DMS 273 (cell line): ENCODE results near the gene ARHGAP32.

Source experiments
- DNase-seq: peaks from one replicate; lab custom pipeline; 2025; ENCODE audit not compliant: unreplicated experiment; lab: John Stamatoyannopoulos, UW

The ARHGAP32 gene

GRCh38 chr11:129192150-129192549, at the start of gene ARHGAP32:
ARHGAP32 (minus strand) TSS chr11:129192325; CDS start chr11:129192198, 127 bp downstream.
- DNase-seq = no peak

DNA sequence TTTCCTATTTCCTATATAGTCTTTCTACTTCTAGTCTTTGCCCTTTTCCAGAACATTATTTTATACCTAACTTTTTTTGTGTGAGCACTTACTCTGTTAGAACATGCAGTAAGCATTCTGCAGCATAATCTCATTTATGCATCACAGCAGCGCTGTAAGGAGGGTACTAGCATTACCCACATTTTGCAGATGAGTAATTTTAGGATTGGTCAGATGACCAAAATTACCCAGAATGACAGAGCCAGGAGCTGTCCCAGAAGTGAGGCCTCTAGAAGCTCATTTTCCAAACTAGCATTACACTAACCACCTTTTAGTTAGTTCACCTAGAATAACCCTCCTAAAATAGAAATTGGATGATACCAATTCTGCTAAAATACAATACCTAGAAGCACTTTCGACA, 47.1 kb upstream of the ARHGAP32 start:
- no peak for DNase-seq

- DNase-seq = no peak
These were observed 45.9 kb upstream of the ARHGAP32 start for GRCh38 chr11:129237880-129238638.

DNA sequence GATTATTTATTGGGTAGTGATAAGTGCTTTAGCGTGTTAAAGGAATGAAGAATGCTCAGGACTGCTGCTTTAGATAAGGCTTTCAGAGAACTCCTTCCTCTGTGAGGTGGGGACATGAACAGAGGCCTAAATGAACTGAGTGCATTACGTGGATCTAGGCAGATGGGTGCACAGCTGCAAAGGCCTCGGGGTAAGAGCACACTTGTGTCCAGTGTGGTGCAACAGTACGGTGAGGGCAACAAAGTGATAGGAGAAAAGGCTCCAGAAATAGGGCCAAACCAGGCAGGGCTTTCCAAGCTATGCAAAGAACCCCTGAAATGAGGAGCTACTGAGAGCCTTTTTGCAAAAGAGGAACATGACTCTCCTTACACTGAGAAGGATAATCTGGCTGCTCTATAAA, 45.3 kb upstream of the ARHGAP32 start:
- DNase-seq = no peak

GRCh38 chr11:129236850-129237249, 44.7 kb upstream of the ARHGAP32 start:
- DNase-seq = no peak

DNA sequence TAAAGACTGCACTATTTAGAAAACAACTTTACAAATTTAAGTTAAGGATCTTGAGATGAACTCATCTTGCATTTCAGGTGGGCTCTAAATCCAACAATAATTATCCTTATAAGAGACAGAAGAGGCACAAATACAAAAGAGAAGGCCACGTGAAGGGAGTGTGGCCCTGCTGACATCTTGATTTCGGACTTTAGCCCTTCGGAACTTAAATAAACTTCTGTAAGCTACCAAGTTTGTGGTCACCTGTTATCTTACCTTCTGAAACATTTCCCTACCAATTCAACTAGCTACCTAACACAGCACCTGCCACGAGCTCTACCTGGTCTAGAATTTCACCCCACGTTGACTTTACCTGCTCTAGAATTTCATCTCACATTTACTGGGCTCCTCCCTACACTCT, 42.9 kb upstream of the ARHGAP32 start:
- no peak for DNase-seq

GRCh38 chr11:129230006-129230405, 37.9 kb upstream of the ARHGAP32 start:
- DNase-seq = peak; percentile 24

GRCh38 chr11:129226207-129226798, 34.2 kb upstream of the ARHGAP32 start:
- no peak for DNase-seq

GRCh38 chr11:129225190-129225589, 33.1 kb upstream of the ARHGAP32 start:
- no peak for DNase-seq

GRCh38 chr11:129224538-129224937, 32.4 kb upstream of the ARHGAP32 start:
- peak; percentile 8 for DNase-seq

DNA sequence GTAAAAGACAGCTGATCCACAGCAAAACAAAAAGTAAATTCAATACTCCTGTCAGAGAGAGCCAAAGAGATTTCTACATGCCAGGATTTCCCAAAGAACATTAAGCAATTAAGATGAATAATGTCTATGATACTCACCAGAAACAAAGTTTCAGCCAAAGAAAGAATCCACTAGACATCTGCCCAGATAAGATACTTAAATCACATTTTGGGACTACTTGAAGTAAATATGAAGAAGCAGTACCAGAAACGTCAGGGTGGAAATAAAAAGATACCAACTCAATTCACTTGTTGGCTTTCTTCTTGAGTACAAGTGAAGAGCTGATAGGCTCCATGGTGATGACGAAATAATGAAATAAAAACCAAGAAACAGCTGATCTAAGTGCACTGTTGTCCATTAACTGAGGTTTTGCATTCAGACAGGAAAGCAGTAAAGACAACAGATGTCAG, 31.6 kb upstream of the ARHGAP32 start:
- DNase-seq = peak; percentile 47

- peak; percentile 27 for DNase-seq
These were observed 31.1 kb upstream of the ARHGAP32 start for GRCh38 chr11:129223260-129223659.

- no peak for DNase-seq
These were observed 30.0 kb upstream of the ARHGAP32 start for GRCh38 chr11:129222158-129222557.

GRCh38 chr11:129215506-129216245, 23.6 kb upstream of the ARHGAP32 start:
- DNase-seq = no peak

GRCh38 chr11:129214710-129215295, 22.7 kb upstream of the ARHGAP32 start:
- DNase-seq = no peak

DNA sequence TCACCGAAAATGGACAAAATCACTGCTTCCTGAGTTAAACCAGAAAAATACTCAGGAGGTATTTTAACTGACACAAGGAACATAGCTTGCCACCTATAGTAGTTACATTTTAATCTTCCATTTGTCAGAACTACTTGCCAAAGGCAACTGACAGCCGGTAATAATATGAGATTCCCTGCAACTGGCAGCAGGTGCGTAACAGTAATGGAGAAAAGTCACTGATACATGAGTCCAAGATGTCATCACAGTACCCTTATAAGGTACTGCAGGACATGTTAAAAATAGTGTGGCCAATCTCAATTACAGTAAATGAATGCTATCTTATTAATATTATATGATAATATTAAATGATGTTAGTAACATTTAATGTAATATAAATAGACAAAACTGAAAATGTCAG, 21.1 kb upstream of the ARHGAP32 start:
- no peak for DNase-seq

DNA sequence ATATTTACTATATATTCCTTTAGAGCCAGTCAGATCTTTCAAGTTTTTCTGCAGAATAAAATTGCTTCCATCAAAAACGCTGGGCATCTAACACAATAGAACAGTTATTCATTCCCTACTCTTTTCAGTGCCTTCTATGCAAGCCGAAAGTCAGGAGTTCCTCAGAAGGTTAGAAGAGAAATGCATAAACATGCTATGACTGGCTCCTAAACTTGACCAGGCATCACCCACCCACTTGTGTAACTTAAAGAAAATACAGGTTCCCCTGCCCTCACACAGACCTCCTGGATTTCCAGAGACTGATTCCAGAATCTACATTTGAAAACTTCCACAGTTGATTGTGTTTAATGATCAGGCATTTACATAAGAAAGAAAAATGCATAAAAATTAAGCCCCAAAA, 19.3 kb upstream of the ARHGAP32 start:
- DNase-seq = no peak

- no peak for DNase-seq
These were observed 18.7 kb upstream of the ARHGAP32 start for GRCh38 chr11:129210831-129211181.

GRCh38 chr11:129209891-129210830, 18.0 kb upstream of the ARHGAP32 start:
- DNase-seq = no peak

- no peak for DNase-seq
These were observed 16.7 kb upstream of the ARHGAP32 start for GRCh38 chr11:129208863-129209262.
